Kidney epithelial cell (primary cell): ENCODE data around the gene RNF32. TPM values are rescaled to one million over a fixed set of nuclear protein-coding genes. Genes with fewer than 3 reads are reported as not detected.

Experiments
- DNase-seq: peaks from one replicate; pipeline ENCODE4 v3.0.0-alpha.2; 2010; ENCODE audit warnings: low read depth
- H3K27me3 ChIP-seq: 2 replicates; pipeline ENCODE4 v1.6.0; 2011; ENCODE audit warnings: low read length; ENCODE audit not compliant: control insufficient read depth, insufficient read depth
- H3K36me3 ChIP-seq: 2 replicates; pipeline ENCODE4 v1.5.1; 2011; ENCODE audit warnings: low read length; ENCODE audit not compliant: control insufficient read depth, insufficient read depth
- H3K4me3 ChIP-seq: 2 replicates; pipeline ENCODE4 v1.5.1; 2011; ENCODE audit warnings: low read depth, mild to moderate bottlenecking, control low read depth, low read length
- total RNA-seq: library from RNA; depleted of rRNA; stranded (reverse); fragments of >200 nt; gene quantifications from 2 replicates; pipeline ENCODE4 v1.2.3, GENCODE V29; 2015
- TF ChIP-seq, protein P1 (sequence below): IDR thresholded peaks from 2 replicates; pipeline ENCODE4 v1.5.1; 2011; ENCODE audit warnings: mild to moderate bottlenecking, moderate library complexity, low read length, control low read depth, inconsistent platforms; ENCODE audit not compliant: insufficient read depth, poor library complexity, severe bottlenecking

The RNF32 gene
- total RNA-seq, 1 donor from 2014 or later, result 0.75 TPM

- no peak for DNase-seq
- H3K27me3 ChIP-seq, result no peaks in the 10 kb centered on the region
- TF ChIP-seq, protein P1, sequence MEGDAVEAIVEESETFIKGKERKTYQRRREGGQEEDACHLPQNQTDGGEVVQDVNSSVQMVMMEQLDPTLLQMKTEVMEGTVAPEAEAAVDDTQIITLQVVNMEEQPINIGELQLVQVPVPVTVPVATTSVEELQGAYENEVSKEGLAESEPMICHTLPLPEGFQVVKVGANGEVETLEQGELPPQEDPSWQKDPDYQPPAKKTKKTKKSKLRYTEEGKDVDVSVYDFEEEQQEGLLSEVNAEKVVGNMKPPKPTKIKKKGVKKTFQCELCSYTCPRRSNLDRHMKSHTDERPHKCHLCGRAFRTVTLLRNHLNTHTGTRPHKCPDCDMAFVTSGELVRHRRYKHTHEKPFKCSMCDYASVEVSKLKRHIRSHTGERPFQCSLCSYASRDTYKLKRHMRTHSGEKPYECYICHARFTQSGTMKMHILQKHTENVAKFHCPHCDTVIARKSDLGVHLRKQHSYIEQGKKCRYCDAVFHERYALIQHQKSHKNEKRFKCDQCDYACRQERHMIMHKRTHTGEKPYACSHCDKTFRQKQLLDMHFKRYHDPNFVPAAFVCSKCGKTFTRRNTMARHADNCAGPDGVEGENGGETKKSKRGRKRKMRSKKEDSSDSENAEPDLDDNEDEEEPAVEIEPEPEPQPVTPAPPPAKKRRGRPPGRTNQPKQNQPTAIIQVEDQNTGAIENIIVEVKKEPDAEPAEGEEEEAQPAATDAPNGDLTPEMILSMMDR, result peak; percentile 59
- H3K36me3 ChIP-seq, result no peaks in the 10 kb centered on the region
- no peak overlapping the region for H3K4me3 ChIP-seq
Observed at GRCh38 chr7:156650042-156650441, 9.5 kb downstream of the RNF32 start.

DNA sequence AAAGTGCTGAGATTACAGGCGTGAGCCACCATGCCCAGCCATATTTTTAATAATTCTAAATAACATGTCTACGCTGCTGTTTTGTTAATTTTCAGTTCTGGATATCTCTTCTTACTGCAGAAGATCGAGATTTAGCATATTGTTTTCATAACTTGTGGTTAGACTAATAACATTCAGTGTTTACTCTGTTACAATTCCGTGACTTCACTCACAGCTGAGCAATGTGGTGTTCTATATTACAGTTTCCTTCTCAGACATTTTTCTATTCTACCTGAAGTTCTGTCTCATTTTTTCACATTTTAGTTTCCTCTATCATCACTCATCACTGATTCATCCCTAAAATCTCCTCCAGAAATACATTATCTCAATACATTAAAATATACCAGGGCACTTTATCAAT is 10.9 kb downstream of the RNF32 start:
- TF ChIP-seq, protein P1, result no peak
- no peaks in the 10 kb centered on the region for H3K27me3 ChIP-seq
- DNase-seq, result no peak
- no peaks in the 10 kb centered on the region for H3K36me3 ChIP-seq
- no peak overlapping the region for H3K4me3 ChIP-seq

DNA sequence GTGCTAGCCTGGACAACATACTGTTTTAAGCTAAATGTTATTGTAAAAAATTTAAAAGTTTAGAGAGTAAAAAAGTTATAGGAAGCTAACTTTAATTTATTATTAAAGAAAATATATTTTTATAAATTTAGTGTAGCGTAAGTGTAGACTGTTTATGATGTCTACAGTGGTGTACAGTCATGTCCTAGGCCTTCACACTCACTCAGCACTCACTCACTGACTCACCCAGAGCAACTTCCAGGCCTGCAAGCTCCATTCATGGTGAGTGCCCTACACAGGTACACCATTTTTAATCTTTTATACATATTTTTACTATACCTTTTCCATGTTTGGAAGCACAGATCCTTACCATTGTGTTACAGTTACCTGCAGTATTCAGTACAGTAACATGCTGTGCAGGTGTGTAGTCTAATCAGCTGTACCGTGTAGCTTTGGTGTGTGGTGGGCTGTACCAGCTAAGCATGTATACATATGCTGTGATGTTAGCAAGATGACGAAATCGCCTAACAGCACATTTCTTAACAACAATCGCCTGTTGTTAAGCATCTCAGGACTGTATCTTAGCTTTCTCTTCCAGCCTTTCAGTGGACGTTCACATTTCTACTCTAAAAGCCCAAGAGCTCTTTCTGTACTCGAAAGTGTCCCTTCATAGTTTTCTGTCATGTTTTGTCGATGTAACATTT is 12.5 kb downstream of the RNF32 start:
- TF ChIP-seq, protein P1, result no peak
- DNase-seq, result no peak
- Histone ChIP-seq H3K4me3 (no peak overlapping the region), H3K27me3 (no peaks in the 10 kb centered on the region), H3K36me3 (no peaks in the 10 kb centered on the region)

DNA sequence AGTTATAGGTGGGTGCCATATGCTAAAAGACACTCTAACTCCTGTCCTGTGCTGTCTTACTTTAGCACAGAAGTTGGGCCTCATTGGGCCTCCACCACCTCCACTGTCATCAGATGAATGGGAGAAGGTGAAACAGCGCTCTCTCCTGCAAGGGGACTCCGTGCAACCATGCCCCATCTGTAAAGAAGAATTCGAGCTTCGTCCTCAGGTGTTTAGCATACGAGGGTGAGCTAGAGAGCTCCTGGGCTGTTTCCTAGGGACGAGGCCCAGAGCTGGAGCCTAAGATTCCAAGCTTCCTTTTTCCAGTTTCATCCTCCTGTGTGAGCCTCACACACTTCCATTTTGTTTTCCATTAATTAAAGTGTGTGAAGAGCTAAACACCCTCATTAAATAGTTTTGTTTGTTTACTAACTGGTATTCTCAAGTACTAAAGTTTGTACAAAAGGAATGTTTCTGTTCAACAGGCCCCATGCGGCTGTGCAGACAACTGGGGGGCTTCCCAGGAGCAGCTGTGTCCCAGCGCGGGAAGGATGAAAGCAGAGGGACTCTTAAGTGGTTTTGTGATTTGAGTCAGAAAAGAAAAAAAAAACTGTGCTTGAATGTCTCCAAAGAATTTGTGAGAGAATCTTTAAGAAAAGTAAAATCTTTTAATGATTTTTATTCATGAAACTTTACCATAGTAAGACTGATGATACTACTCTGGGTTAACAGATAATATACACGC is 14.1 kb downstream of the RNF32 start:
- H3K36me3 ChIP-seq, result no peaks in the 10 kb centered on the region
- no peaks in the 10 kb centered on the region for H3K27me3 ChIP-seq
- no peak overlapping the region for H3K4me3 ChIP-seq
- TF ChIP-seq, protein P1, result no peak
- no peak for DNase-seq

DNA sequence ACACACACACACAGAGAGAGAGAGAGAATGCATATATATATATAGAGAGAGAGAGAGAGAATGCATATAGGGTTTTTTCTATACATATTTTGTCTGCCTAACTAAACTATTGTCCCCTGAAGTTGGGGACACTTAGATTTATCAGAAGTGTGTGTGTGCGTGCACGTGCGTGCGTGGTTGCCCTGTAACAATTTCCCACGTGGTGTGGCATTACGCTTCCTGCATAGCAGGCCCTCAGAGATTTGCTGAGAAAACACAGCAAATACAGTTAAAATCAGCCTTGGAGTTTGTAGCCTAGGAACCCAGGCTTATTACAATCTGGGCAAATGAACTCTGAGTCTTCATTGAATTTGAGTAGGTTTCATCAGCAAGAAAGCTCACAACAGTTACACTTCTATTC is 14.7 kb downstream of the RNF32 start:
- H3K27me3 ChIP-seq, result no peaks in the 10 kb centered on the region
- no peaks in the 10 kb centered on the region for H3K36me3 ChIP-seq
- TF ChIP-seq, protein P1, result no peak
- no peak for DNase-seq
- no peak overlapping the region for H3K4me3 ChIP-seq

DNA sequence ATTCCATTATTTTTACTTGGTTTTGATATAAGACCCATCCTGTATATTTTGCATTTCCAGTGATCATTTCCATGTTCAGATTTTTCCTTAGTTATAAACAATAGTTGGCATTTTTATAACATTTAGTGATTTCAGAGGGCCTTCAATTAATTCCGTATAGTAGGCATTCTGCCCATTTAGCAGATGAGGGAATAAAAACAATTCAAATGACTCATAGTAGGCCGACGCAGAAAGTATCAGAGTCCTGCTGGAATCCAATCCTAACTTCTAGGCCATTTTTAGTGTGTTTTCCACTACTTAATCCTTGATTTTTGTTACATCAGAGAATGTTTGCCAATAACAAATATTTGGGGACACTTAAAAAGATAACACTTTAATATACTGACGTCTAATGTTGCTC is 15.4 kb downstream of the RNF32 start:
- no peak for DNase-seq
- Histone ChIP-seq H3K4me3 (no peak overlapping the region), H3K27me3 (no peaks in the 10 kb centered on the region), H3K36me3 (no peaks in the 10 kb centered on the region)
- TF ChIP-seq, protein P1, result no peak
